Measurements from ENCODE around the gene USP9X.
A peak's percentile ranks its signal among the peaks of the same experiment; 100 is the strongest.

DNA sequence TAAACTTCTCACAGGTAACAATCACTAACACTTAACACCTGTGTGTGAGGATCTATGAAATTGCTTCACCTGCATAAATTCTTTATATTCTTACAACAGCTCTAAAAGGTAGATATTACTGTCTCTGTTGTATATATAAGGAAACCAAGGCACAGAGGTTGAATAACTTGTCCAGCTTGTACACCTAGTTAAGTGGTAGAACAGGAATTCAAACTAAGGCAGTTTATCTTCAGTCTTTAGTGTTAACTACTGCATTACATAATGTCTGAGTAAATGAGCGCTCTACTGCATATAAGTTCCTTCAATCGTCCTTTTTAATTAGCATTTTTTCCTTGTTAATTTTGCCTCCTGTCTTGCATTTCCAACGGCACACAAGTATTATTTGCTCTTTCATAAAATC is 15.0 kb downstream of the USP9X start:
- TF ChIP-seq POLR2AphosphoS5 (IDR thresholded peaks at IDR 0.05; ENCODE audit: insufficient read depth in 1 of 2, low read depth in 1 of 2) (peak in 1 of 2 donors; percentile 25), POLR2A (IDR thresholded peaks at IDR 0.05) (no peak)

Data from vagina (tissue), 2 donors.